HCT116 (cell line): ENCODE data around the gene AMMECR1. TPM values are rescaled to one million over a fixed set of nuclear protein-coding genes. Genes with fewer than 3 reads are reported as not detected.

Experiments
- ATAC-seq: fragments of 200-7000 bp; cut with Tn5 transposase; 2 replicates; pipeline ENCODE4 v1.9.1; 2020; ENCODE audit warnings: mild to moderate bottlenecking, moderate library complexity
- BruUV-seq: library from RNA; stranded (reverse); fragments of 400-500 nt; replicated peaks from 2 replicates; lab custom pipeline; 2021; lab: Mats Ljungman, UMichigan
- CTCF ChIA-PET: fragments of 300-600 bp; sonication (Branson Sonifier 250); formaldehyde crosslinking; loops from one replicate; lab custom pipeline; 2021; ENCODE audit warnings: antibody characterized with exemption; lab: Charles Lee
- POLR2A ChIA-PET: fragments of 300-600, 350-600 bp; sonication (Branson Sonifier 250); formaldehyde crosslinking; loops from one replicate; lab custom pipeline; 2021; ENCODE audit warnings: antibody characterized with exemption; lab: Charles Lee
- RAD21 ChIA-PET, 2 experiments: fragments of 300-600 bp; sonication (Branson Sonifier 250); formaldehyde crosslinking; loops; one replicate each; lab custom pipeline; 2023; ENCODE audit warnings: low total read pairs in 2 of 2; ENCODE audit not compliant: uncharacterized antibody in 2 of 2, unreplicated experiment in 2 of 2, low non-redundant PET in 1 of 2; lab: Charles Lee
- DNase-seq: peaks from one replicate; pipeline ENCODE4 v3.0.0-alpha.2; 2010; ENCODE audit warnings: low read depth, low spot score
- H2AFZ ChIP-seq: fragments of 200-600 bp; shearing (Covaris generic), sonication (generic); 2 replicates; pipeline ENCODE4 v1.6.1; 2017; ENCODE audit warnings: low read depth, mixed run types, mixed read lengths, antibody characterized with exemption, low read length; ENCODE audit not compliant: poor library complexity, severe bottlenecking
- H3K27ac ChIP-seq: 2 replicates; pipeline ENCODE4 v1.5.1; 2012; ENCODE audit warnings: low read depth, low read length
- H3K27me3 ChIP-seq: fragments of 200-600 bp; sonication (generic); 2 replicates; pipeline ENCODE4 v1.6.1; 2016; ENCODE audit warnings: mixed run types, low read length, mixed read lengths; ENCODE audit not compliant: insufficient read depth
- H3K36me3 ChIP-seq, 2 experiments: fragments of 200-500 bp in 1 of 2; fragments of 200-600 bp in 1 of 2; sonication (Bioruptor generic) in 1 of 2; sonication (generic) in 1 of 2; 2 replicates each; pipeline versions ENCODE4 v1.5.1 to v1.6.1; 2014 to 2016; ENCODE audit warnings: low read length in 2 of 2, inconsistent platforms in 1 of 2, mixed read lengths in 1 of 2, mixed run types in 1 of 2; ENCODE audit not compliant: insufficient read depth in 2 of 2, control insufficient read depth in 1 of 2
- H3K4me1 ChIP-seq, 2 experiments: fragments of 200-600 bp in 1 of 2; sonication (generic) in 1 of 2; 2 replicates each; pipeline versions ENCODE4 v1.5.1 to v1.6.1; 2012 to 2017; ENCODE audit warnings: low read length in 2 of 2, inconsistent platforms in 1 of 2, mild to moderate bottlenecking in 1 of 2, mixed read lengths in 1 of 2, mixed run types in 1 of 2, moderate library complexity in 1 of 2; ENCODE audit not compliant: insufficient read depth in 2 of 2, control insufficient read depth in 1 of 2
- H3K4me2 ChIP-seq: fragments of 200-600 bp; sonication (generic); 2 replicates; pipeline ENCODE4 v1.6.1; 2017; ENCODE audit warnings: mixed run types, low read length, mixed read lengths
- H3K4me3 ChIP-seq, 2 experiments: fragments of 200-600 bp in 1 of 2; sonication (generic) in 1 of 2; replicated peaks in 1 of 2; 2 replicates each; pipeline ENCODE4 v1.5.1; 2011 to 2016; ENCODE audit warnings: low read length in 2 of 2, control low read depth in 1 of 2, low read depth in 1 of 2, mild to moderate bottlenecking in 1 of 2, mixed read lengths in 1 of 2, mixed run types in 1 of 2
- H3K79me2 ChIP-seq: fragments of 200-600 bp; sonication (generic); 2 replicates; pipeline ENCODE4 v1.6.1; 2017; ENCODE audit warnings: mild to moderate bottlenecking, mixed run types, low read length, moderate library complexity, mixed read lengths; ENCODE audit not compliant: insufficient read depth
- H3K9ac ChIP-seq: fragments of 200-600 bp; sonication (generic); 2 replicates; pipeline ENCODE4 v1.6.1; 2016; ENCODE audit warnings: low read length, mixed read lengths
- H3K9me2 ChIP-seq: fragments of 200-600 bp; sonication (generic), shearing (Covaris generic); 2 replicates; pipeline ENCODE4 v1.6.1; 2017; ENCODE audit warnings: mixed run types, mild to moderate bottlenecking, moderate library complexity; ENCODE audit not compliant: insufficient read depth
- H3K9me3 ChIP-seq, 2 experiments: fragments of 200-500 bp in 1 of 2; fragments of 200-600 bp in 1 of 2; sonication (Bioruptor generic) in 1 of 2; sonication (generic) in 1 of 2; 2 replicates each; pipeline ENCODE4 v1.6.1; 2014 to 2017; ENCODE audit warnings: low read length in 2 of 2, mixed read lengths in 2 of 2, inconsistent platforms in 1 of 2, low read depth in 1 of 2, mild to moderate bottlenecking in 1 of 2, mixed run types in 1 of 2, moderate library complexity in 1 of 2; ENCODE audit not compliant: control insufficient read depth in 1 of 2, insufficient read depth in 1 of 2
- H4K20me1 ChIP-seq: fragments of 200-600 bp; sonication (generic), shearing (Covaris generic); 2 replicates; pipeline ENCODE4 v1.6.1; 2017; ENCODE audit warnings: mixed run types, mild to moderate bottlenecking, moderate library complexity; ENCODE audit not compliant: insufficient read depth
- CEBPB ChIP-seq: IDR thresholded peaks from 2 replicates; pipeline ENCODE4 v1.6.1; 2012; ENCODE audit warnings: low read depth
- ELF1 ChIP-seq: IDR thresholded peaks from 2 replicates; pipeline ENCODE4 v1.6.1; 2012; ENCODE audit warnings: low read depth, borderline replicate concordance
- EZH2phosphoT487 ChIP-seq: fragments of 200-600 bp; IDR thresholded peaks from 2 replicates; pipeline ENCODE4 v1.6.1; 2018; ENCODE audit warnings: antibody characterized with exemption, borderline replicate concordance
- JUND ChIP-seq: IDR thresholded peaks from 2 replicates; pipeline ENCODE4 v1.6.1; 2012
- SP1 ChIP-seq: IDR thresholded peaks from 2 replicates; pipeline ENCODE4 v1.6.1; 2012; ENCODE audit warnings: low read depth
- SRF ChIP-seq: IDR thresholded peaks from 2 replicates; pipeline ENCODE4 v1.6.1; 2012; ENCODE audit warnings: low read depth
- ZNF274 ChIP-seq: fragments of 200-500 bp; sonication (Bioruptor generic); IDR thresholded peaks from 2 replicates; pipeline ENCODE4 v1.6.1; 2014; ENCODE audit warnings: mild to moderate bottlenecking, low read depth, low read length, inconsistent platforms
- intact Hi-C: fragments of 100-400 bp; cut with micrococcal nuclease; formaldehyde crosslinking; loops from 2 replicates; pipeline ENCODE4 v1.10.0; 2022
- total RNA-seq: library from RNA; stranded (reverse); gene quantifications from one replicate; pipeline ENCODE4 v1.2.1, GENCODE V29; 2021; ENCODE audit not compliant: unreplicated experiment
- TF ChIP-seq, protein P1 (sequence below): IDR thresholded peaks from 2 replicates; pipeline ENCODE4 v1.6.1; 2012; ENCODE audit warnings: low read depth
- TF ChIP-seq, protein P2 (sequence below): IDR thresholded peaks from 2 replicates; pipeline ENCODE4 v1.6.1; 2011; ENCODE audit warnings: mild to moderate bottlenecking, low read length, moderate library complexity; ENCODE audit not compliant: insufficient replicate concordance; ENCODE audit errors: extremely low read depth

AMMECR1 gene
- total RNA-seq, 1 experiment from 2014 or later = 9.2 TPM

DNA sequence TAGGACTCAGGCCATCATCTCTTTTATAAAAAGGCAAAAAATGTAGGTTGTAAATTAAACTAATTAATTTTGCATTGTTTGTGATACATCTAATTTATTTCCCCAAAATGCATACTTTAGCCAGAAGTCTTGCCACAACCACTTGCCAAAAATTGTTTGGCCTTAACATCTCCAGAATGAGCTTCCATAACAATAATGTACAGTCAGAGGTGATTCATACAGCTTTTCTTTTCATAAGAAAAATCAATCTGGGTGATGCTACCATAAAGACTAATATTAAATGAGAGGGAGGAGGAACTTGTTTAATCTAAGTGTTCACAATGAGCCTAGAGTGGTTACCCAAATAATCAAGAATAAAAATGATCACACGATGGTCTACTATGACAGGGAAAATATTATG lies 59.3 kb downstream of the AMMECR1 start (continued):
- no peak for TF ChIP-seq ELF1
- TF ChIP-seq ZNF274 = no peak
- no peak for TF ChIP-seq EZH2phosphoT487
- no peak for TF ChIP-seq JUND

DNA sequence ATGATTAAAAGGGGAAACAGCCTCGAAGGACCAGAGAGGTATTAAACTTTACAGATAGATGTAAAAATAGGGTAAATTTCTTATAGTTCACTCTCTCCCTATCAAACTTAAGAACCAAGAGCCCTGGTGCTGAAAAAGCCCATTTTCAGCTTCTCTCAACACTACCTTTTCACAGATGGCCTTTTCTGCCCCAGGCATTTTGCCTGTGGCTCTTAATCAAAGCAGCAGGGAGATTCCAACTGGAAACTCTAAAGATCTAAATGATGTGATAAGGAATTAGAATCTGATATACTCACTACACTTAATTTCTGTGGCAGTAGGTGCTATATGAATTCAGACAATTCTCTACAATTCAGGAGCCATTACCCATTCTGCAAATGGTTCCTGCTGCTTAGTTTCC lies 60.0 kb downstream of the AMMECR1 start:
- RAD21 ChIA-PET = no interaction called here
- intact Hi-C loops = no loop called here

More for the DNA sequence above, 60.0 kb downstream of the AMMECR1 start:
- Histone ChIP-seq H3K36me3 (no peaks in the 10 kb centered on the region), H3K9ac (no peak overlapping the region), H3K27me3 (no peaks in the 10 kb centered on the region), H3K27ac (no peak overlapping the region), H2AFZ (no peak overlapping the region), H3K9me3 (no peaks in the 10 kb centered on the region), H3K4me1 (no peaks in the 10 kb centered on the region), H3K79me2 (no peaks in the 10 kb centered on the region), H3K9me2 (no peaks in the 10 kb centered on the region), H3K4me2 (no peak overlapping the region), H3K4me3 (no peak overlapping the region)
- ATAC-seq (no peak), DNase-seq (no peak)
- ChIA-PET CTCF (no interaction called here), POLR2A (no interaction called here)
- BruUV-seq = no TSS peak
- TF ChIP-seq, protein P1, sequence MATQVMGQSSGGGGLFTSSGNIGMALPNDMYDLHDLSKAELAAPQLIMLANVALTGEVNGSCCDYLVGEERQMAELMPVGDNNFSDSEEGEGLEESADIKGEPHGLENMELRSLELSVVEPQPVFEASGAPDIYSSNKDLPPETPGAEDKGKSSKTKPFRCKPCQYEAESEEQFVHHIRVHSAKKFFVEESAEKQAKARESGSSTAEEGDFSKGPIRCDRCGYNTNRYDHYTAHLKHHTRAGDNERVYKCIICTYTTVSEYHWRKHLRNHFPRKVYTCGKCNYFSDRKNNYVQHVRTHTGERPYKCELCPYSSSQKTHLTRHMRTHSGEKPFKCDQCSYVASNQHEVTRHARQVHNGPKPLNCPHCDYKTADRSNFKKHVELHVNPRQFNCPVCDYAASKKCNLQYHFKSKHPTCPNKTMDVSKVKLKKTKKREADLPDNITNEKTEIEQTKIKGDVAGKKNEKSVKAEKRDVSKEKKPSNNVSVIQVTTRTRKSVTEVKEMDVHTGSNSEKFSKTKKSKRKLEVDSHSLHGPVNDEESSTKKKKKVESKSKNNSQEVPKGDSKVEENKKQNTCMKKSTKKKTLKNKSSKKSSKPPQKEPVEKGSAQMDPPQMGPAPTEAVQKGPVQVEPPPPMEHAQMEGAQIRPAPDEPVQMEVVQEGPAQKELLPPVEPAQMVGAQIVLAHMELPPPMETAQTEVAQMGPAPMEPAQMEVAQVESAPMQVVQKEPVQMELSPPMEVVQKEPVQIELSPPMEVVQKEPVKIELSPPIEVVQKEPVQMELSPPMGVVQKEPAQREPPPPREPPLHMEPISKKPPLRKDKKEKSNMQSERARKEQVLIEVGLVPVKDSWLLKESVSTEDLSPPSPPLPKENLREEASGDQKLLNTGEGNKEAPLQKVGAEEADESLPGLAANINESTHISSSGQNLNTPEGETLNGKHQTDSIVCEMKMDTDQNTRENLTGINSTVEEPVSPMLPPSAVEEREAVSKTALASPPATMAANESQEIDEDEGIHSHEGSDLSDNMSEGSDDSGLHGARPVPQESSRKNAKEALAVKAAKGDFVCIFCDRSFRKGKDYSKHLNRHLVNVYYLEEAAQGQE = no peak
- TF ChIP-seq ELF1 (no peak), JUND (no peak), SP1 (no peak), CEBPB (no peak), SRF (no peak)
- TF ChIP-seq, protein P2, sequence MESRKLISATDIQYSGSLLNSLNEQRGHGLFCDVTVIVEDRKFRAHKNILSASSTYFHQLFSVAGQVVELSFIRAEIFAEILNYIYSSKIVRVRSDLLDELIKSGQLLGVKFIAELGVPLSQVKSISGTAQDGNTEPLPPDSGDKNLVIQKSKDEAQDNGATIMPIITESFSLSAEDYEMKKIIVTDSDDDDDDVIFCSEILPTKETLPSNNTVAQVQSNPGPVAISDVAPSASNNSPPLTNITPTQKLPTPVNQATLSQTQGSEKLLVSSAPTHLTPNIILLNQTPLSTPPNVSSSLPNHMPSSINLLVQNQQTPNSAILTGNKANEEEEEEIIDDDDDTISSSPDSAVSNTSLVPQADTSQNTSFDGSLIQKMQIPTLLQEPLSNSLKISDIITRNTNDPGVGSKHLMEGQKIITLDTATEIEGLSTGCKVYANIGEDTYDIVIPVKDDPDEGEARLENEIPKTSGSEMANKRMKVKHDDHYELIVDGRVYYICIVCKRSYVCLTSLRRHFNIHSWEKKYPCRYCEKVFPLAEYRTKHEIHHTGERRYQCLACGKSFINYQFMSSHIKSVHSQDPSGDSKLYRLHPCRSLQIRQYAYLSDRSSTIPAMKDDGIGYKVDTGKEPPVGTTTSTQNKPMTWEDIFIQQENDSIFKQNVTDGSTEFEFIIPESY = no peak
- TF ChIP-seq, all 23 proteins: peak for 0
- H4K20me1 ChIP-seq = no peaks in the 10 kb centered on the region
